GM12878 (cell line): ENCODE data around the gene LHFPL3. TPM values are rescaled to one million over a fixed set of nuclear protein-coding genes. Genes with fewer than 3 reads are reported as not detected.

Source experiments
- ATAC-seq: fragments of 200-7000 bp; cut with Tn5 transposase; 3 replicates; pipeline ENCODE4 v1.9.1; 2020; ENCODE audit warnings: mild to moderate bottlenecking, moderate library complexity
- BruUV-seq: library from RNA; stranded (reverse); fragments of 400-500 nt; replicated peaks from 2 replicates; lab custom pipeline; 2021; lab: Mats Ljungman, UMichigan
- CTCF ChIA-PET: fragments of 300-600 bp; sonication (Branson Sonifier 250); formaldehyde crosslinking; extraction: SDS; loops from one replicate; lab custom pipeline; 2021; ENCODE audit warnings: inconsistent platforms; lab: Yijun Ruan, JAX
- POLR2A ChIA-PET: fragments of 350-600 bp; formaldehyde crosslinking; extraction: SDS; loops from one replicate; lab custom pipeline; 2021; ENCODE audit warnings: inconsistent platforms; lab: Charles Lee
- RAD21 ChIA-PET: fragments of 300-600 bp; sonication (Branson Sonifier 250); formaldehyde crosslinking; loops from one replicate; lab custom pipeline; 2023; ENCODE audit warnings: antibody characterized with exemption; ENCODE audit not compliant: unreplicated experiment; lab: Charles Lee
- SMC1A ChIA-PET: fragments of 300-600 bp; sonication (Branson Sonifier 250); formaldehyde crosslinking; loops from one replicate; lab custom pipeline; 2023; ENCODE audit not compliant: unreplicated experiment, uncharacterized antibody; lab: Charles Lee
- DNase-seq: peaks from one replicate; pipeline ENCODE4 v3.0.0-alpha.2; 2011; ENCODE audit warnings: low read depth, low spot score
- FAIRE-seq: peaks from 3 replicates; lab custom pipeline; 2011; peaks lifted over from hg19 to GRCh38; lab: Jason Lieb, UNC
- H2AFZ ChIP-seq: 2 replicates; pipeline ENCODE4 v1.6.0; 2011; ENCODE audit warnings: low read depth, low read length, control low read depth; ENCODE audit not compliant: control insufficient read depth
- H3K27ac ChIP-seq: 2 replicates; pipeline ENCODE4 v1.5.1; 2011; ENCODE audit warnings: control low read depth; ENCODE audit not compliant: control insufficient read depth, insufficient read depth
- H3K27me3 ChIP-seq, 2 experiments: replicated peaks in 1 of 2; 2 replicates each; pipeline versions ENCODE4 v1.6.0 to v1.6.1; 2011; ENCODE audit warnings: low read length in 1 of 2; ENCODE audit not compliant: control insufficient read depth in 2 of 2, insufficient read depth in 2 of 2
- H3K36me3 ChIP-seq, 2 experiments: 2 replicates each; pipeline ENCODE4 v1.5.1; 2011; ENCODE audit warnings: low read length in 1 of 2; ENCODE audit not compliant: control insufficient read depth in 2 of 2, insufficient read depth in 2 of 2
- H3K4me1 ChIP-seq: 2 replicates; pipeline ENCODE4 v1.6.1; 2011; ENCODE audit warnings: mild to moderate bottlenecking, low read length, moderate library complexity, mixed read lengths; ENCODE audit not compliant: control insufficient read depth, insufficient read depth
- H3K4me2 ChIP-seq: 2 replicates; pipeline ENCODE4 v1.6.0; 2011; ENCODE audit warnings: control low read depth; ENCODE audit not compliant: control insufficient read depth, insufficient read depth
- H3K4me3 ChIP-seq: fragments of 200-600 bp; sonication (generic); 2 replicates; pipeline ENCODE4 v1.5.1; 2016
- H3K79me2 ChIP-seq: 2 replicates; pipeline ENCODE4 v1.6.0; 2011; ENCODE audit warnings: low read length; ENCODE audit not compliant: control insufficient read depth, insufficient read depth
- H3K9ac ChIP-seq: 2 replicates; pipeline ENCODE4 v1.8.0; 2011; ENCODE audit warnings: low read length, control low read depth, mixed read lengths; ENCODE audit not compliant: control insufficient read depth, insufficient read depth
- H3K9me3 ChIP-seq: replicated peaks from 3 replicates; pipeline ENCODE4 v1.5.1; 2011; ENCODE audit warnings: mild to moderate bottlenecking, low read length; ENCODE audit not compliant: control insufficient read depth, insufficient read depth
- H4K20me1 ChIP-seq: 2 replicates; pipeline ENCODE4 v1.6.0; 2011; ENCODE audit not compliant: control insufficient read depth, insufficient read depth
- ASH2L ChIP-seq: fragments of 300-600, 200-600 bp; sonication (generic); IDR thresholded peaks from 2 replicates; pipeline ENCODE4 v1.6.1; 2017; ENCODE audit warnings: low read depth, mild to moderate bottlenecking, borderline replicate concordance
- CBFB ChIP-seq: IDR thresholded peaks from 2 replicates; pipeline ENCODE4 v1.6.1; 2016; ENCODE audit warnings: antibody characterized with exemption, low read depth
- CBX3 ChIP-seq: fragments of 200-600 bp; sonication (generic); IDR thresholded peaks from 2 replicates; pipeline ENCODE4 v1.6.1; 2016; ENCODE audit warnings: low read depth, borderline replicate concordance
- CBX5 ChIP-seq: sonication (generic); IDR thresholded peaks from 2 replicates; pipeline ENCODE4 v1.6.1; 2016; ENCODE audit warnings: low read depth, moderate library complexity, mild to moderate bottlenecking, inconsistent platforms
- CHD2 ChIP-seq: IDR thresholded peaks from 2 replicates; pipeline ENCODE4 v1.6.1; 2011; ENCODE audit warnings: low read depth, low read length, improper control_type of control experiment, borderline replicate concordance
- CREB1 ChIP-seq: IDR thresholded peaks from 2 replicates; pipeline ENCODE4 v1.6.1; 2012; ENCODE audit warnings: low read depth, mild to moderate bottlenecking, inconsistent platforms
- EED ChIP-seq: sonication (generic); IDR thresholded peaks from 2 replicates; pipeline ENCODE4 v1.6.1; 2016; ENCODE audit warnings: antibody characterized with exemption, low read depth
- ETV6 ChIP-seq, 2 experiments: fragments of 450-650 bp in 1 of 2; IDR thresholded peaks in 1 of 2; conservative IDR thresholded peaks in 1 of 2; 2 replicates each; pipeline ENCODE4 v1.6.1; 2014; ENCODE audit warnings: antibody characterized with exemption in 1 of 2, borderline replicate concordance in 1 of 2, low read depth in 1 of 2, mild to moderate bottlenecking in 1 of 2, moderate library complexity in 1 of 2
- FOXM1 ChIP-seq: IDR thresholded peaks from 2 replicates; pipeline ENCODE4 v1.6.1; 2012; ENCODE audit warnings: low read depth, mild to moderate bottlenecking, inconsistent platforms, low read length, moderate library complexity
- HDGF ChIP-seq: fragments of 450-650 bp; IDR thresholded peaks from 2 replicates; pipeline ENCODE4 v1.6.1; 2016; ENCODE audit warnings: antibody characterized with exemption
- JUND ChIP-seq: IDR thresholded peaks from 2 replicates; pipeline ENCODE4 v1.6.1; 2012; ENCODE audit warnings: low read depth, mild to moderate bottlenecking, low read length, improper control_type of control experiment, moderate library complexity
- POU2F2 ChIP-seq: IDR thresholded peaks from 3 replicates; pipeline ENCODE4 v1.6.1; 2011; ENCODE audit warnings: low read depth, mild to moderate bottlenecking, low read length, borderline replicate concordance
- RAD21 ChIP-seq: IDR thresholded peaks from 2 replicates; pipeline ENCODE4 v1.6.1; 2011; ENCODE audit warnings: mild to moderate bottlenecking, low read depth, low read length, moderate library complexity; ENCODE audit not compliant: insufficient read depth
- TAF1 ChIP-seq: IDR thresholded peaks from 2 replicates; pipeline ENCODE4 v1.6.1; 2011; ENCODE audit warnings: mild to moderate bottlenecking, low read depth, low read length, borderline replicate concordance
- WGBS: methylation state at CpG from one replicate; pipeline ENCODE4 v1.1.6; 2016; ENCODE audit warnings: low lambda C conversion rate; ENCODE audit not compliant: insufficient replicate concordance, insufficient coverage; ENCODE audit errors: missing lambda C conversion rate; 5-methylcytosine and 5-hydroxymethylcytosine counted together
- in situ Hi-C: fragments of 300-500 bp; cut with MboI; formaldehyde crosslinking; loops from 9 replicates; pipeline ENCODE4 v1.14.3; 2018; ENCODE audit warnings: mixed read lengths
- intact Hi-C: fragments of 100-400 bp; cut with micrococcal nuclease; formaldehyde crosslinking; loops from one replicate; pipeline ENCODE4 v1.14.2; 2022; ENCODE audit not compliant: unreplicated experiment
- polyA plus RNA-seq, 11 experiments: library from polyadenylated mRNA; depleted of rRNA in 4 of 11; unstranded in 6 of 11; stranded (reverse) in 5 of 11; fragments of >200 nt; fragmentation: Nextera tagmentation in 4 of 11; fragmentation: Illumina TruSeq in 1 of 11; extraction: Ambion mirVana in 4 of 11; extraction: Trizol in 1 of 11; gene quantifications; 1 replicate in 1 of 11; 2 replicates in 10 of 11; pipeline versions ENCODE4 v1.2.1 to v1.2.3, GENCODE V29; 2011 to 2016; ENCODE audit warnings: inconsistent platforms in 2 of 11, missing spikeins in 2 of 11, low read depth in 1 of 11
- total RNA-seq, 4 experiments: library from RNA; depleted of rRNA in 3 of 4; stranded (reverse); fragments of >200 nt in 3 of 4; fragmentation: Illumina TruSeq in 1 of 4; extraction: Trizol in 1 of 4; gene quantifications; 2 replicates each; pipeline versions ENCODE4 v1.2.1 to v1.2.3, GENCODE V29; 2013 to 2021
- TF ChIP-seq, protein P1 (sequence below): IDR thresholded peaks from 2 replicates; pipeline ENCODE4 v1.6.1; 2011; ENCODE audit warnings: mild to moderate bottlenecking, low read depth, low read length, moderate library complexity; ENCODE audit not compliant: insufficient replicate concordance

LHFPL3 gene
- total and polyA plus RNA-seq, 10 of the 15 experiments (the other 5 are each of a cell fraction or from before 2014, with no cell fraction given) = 0.09 TPM; not detected in 9

DNA sequence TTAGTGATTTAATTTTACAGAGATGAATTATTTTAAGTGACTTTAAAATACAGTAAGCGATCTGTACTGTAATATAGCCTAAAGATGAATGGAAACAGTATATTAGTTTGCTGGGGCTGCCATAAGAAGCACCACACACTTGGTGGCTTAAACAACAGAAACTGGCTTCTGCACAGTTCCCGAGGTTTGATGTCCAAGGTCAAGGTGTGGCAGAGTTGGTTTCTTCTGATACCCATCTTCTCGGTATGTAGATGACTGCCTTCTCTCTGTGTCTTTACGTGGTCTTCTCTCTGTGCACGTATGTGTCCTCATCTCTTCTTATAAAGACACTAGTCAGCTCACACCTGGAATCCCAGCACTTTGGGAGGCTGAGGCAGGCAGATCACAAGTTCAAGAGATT is 621.6 kb downstream of the LHFPL3 start:
- CTCF ChIA-PET = interaction anchor here (1.3 kb wide), 1 partner anchor 31 kb away, joined by 4 read pairs; no protein-coding TSS in a partner anchor
- no peak for TF ChIP-seq ETV6 (conservative IDR thresholded peaks at IDR 0.05 in 1 of 2, IDR thresholded peaks at IDR 0.05 in 1 of 2; ENCODE audit: borderline replicate concordance in 1 of 2, low read depth in 1 of 2)
- no peak for TF ChIP-seq FOXM1
- no peak for TF ChIP-seq CREB1
- TF ChIP-seq CBX3 = no peak
- TF ChIP-seq CBX5 = no peak
- no peak for TF ChIP-seq RAD21
- no peak for TF ChIP-seq ASH2L
- TF ChIP-seq CHD2 = no peak
- TF ChIP-seq JUND = no peak
- no peak for TF ChIP-seq CBFB
- TF ChIP-seq, protein P1, sequence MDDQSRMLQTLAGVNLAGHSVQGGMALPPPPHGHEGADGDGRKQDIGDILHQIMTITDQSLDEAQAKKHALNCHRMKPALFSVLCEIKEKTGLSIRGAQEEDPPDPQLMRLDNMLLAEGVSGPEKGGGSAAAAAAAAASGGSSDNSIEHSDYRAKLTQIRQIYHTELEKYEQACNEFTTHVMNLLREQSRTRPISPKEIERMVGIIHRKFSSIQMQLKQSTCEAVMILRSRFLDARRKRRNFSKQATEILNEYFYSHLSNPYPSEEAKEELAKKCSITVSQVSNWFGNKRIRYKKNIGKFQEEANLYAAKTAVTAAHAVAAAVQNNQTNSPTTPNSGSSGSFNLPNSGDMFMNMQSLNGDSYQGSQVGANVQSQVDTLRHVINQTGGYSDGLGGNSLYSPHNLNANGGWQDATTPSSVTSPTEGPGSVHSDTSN = no peak
- no peak for TF ChIP-seq TAF1
- TF ChIP-seq POU2F2 = no peak
- no peak for TF ChIP-seq EED
- no peak for TF ChIP-seq HDGF
- no peak overlapping the region for H3K4me3 ChIP-seq
- RAD21 ChIA-PET = no interaction called here
- H3K27ac ChIP-seq = no peak overlapping the region
- SMC1A ChIA-PET = interaction anchor here (11.3 kb wide), 1 partner anchor 32 kb away, joined by 116 read pairs; no protein-coding TSS in a partner anchor
- WGBS = 36% methylated on average over 5 of the region's 5 CpGs
- H3K9me3 ChIP-seq = no peaks in the 10 kb centered on the region
- H2AFZ ChIP-seq = peak overlapping the region; percentile 57
- intact Hi-C loops = no loop called here
- in situ Hi-C loops = no loop called here
- no peaks in the 10 kb centered on the region for H3K79me2 ChIP-seq
- no peak overlapping the region for H3K9ac ChIP-seq
- DNase-seq (no peak), ATAC-seq (no peak), FAIRE-seq (no peak)
- no peak overlapping the region for H3K4me2 ChIP-seq
- no peaks in the 10 kb centered on the region for H4K20me1 ChIP-seq
- POLR2A ChIA-PET = no interaction called here
- peaks cover 12% of the 10 kb centered on the region for H3K4me1 ChIP-seq
- no peaks in the 10 kb centered on the region for H3K36me3 ChIP-seq
- no TSS peak for BruUV-seq
- no peaks in the 10 kb centered on the region for H3K27me3 ChIP-seq
